CD14-positive monocyte (primary cell): ENCODE measurements around the gene CCDC85C. TPM values are rescaled to one million over a fixed set of nuclear protein-coding genes. Genes with fewer than 3 reads are reported as not detected.

Experiments used
- DNase-seq, 3 donors: peaks; one replicate each; pipeline ENCODE4 v3.0.0-alpha.2; 2011 to 2022
- H2AFZ ChIP-seq: 2 replicates; pipeline ENCODE4 v1.6.0; 2012; ENCODE audit warnings: mild to moderate bottlenecking, low read depth, low read length, inconsistent platforms; ENCODE audit not compliant: insufficient read depth, poor library complexity, severe bottlenecking
- H3K27ac ChIP-seq, 2 donors: 1 replicate in 1 of 2; 2 replicates in 1 of 2; pipeline ENCODE4 v1.5.1; 2012 to 2013; ENCODE audit warnings: low read length in 2 of 2, control low read depth in 1 of 2, inconsistent platforms in 1 of 2, low read depth in 1 of 2, mild to moderate bottlenecking in 1 of 2
- H3K27me3 ChIP-seq, 2 donors: one replicate each; pipeline versions ENCODE4 v1.6.0 to v1.6.1; 2011 to 2013; ENCODE audit warnings: low read length in 2 of 2; ENCODE audit not compliant: control insufficient read depth in 2 of 2, insufficient read depth in 2 of 2
- H3K36me3 ChIP-seq, 2 donors: replicated peaks in 1 of 2; 1 replicate in 1 of 2; 2 replicates in 1 of 2; pipeline versions ENCODE4 v1.5.1 to v1.6.1; 2012 to 2013; ENCODE audit warnings: low read length in 2 of 2, control low read depth in 1 of 2, inconsistent platforms in 1 of 2, mild to moderate bottlenecking in 1 of 2; ENCODE audit not compliant: insufficient read depth in 2 of 2, control insufficient read depth in 1 of 2
- H3K4me1 ChIP-seq, 2 donors: 1 replicate in 1 of 2; 2 replicates in 1 of 2; pipeline versions ENCODE4 v1.5.1 to v1.6.1; 2012 to 2013; ENCODE audit warnings: low read length in 2 of 2, control low read depth in 1 of 2, inconsistent platforms in 1 of 2, mild to moderate bottlenecking in 1 of 2, moderate library complexity in 1 of 2; ENCODE audit not compliant: insufficient read depth in 2 of 2, control insufficient read depth in 1 of 2
- H3K4me2 ChIP-seq: replicated peaks from 2 replicates; pipeline ENCODE3; 2012; ENCODE audit warnings: low read length, moderate library complexity, mild to moderate bottlenecking; ENCODE audit not compliant: poor library complexity, severe bottlenecking; ENCODE audit errors: extremely low read depth
- H3K4me3 ChIP-seq, 3 experiments: fragments of 200-600 bp in 1 of 3; sonication (generic) in 1 of 3; replicated peaks in 1 of 3; 1 replicate in 2 of 3; 2 replicates in 1 of 3; pipeline ENCODE4 v1.5.1; 2011 to 2013; ENCODE audit warnings: low read length in 3 of 3, mild to moderate bottlenecking in 3 of 3, control low read depth in 2 of 3, low read depth in 2 of 3, inconsistent platforms in 1 of 3, moderate library complexity in 1 of 3
- H3K79me2 ChIP-seq: 2 replicates; pipeline ENCODE4 v1.6.0; 2012; ENCODE audit warnings: mild to moderate bottlenecking, control low read depth, inconsistent platforms, low read length, moderate library complexity; ENCODE audit not compliant: insufficient read depth
- H3K9ac ChIP-seq: 2 replicates; pipeline ENCODE4 v1.6.0; 2017; ENCODE audit warnings: low read length, mild to moderate bottlenecking; ENCODE audit not compliant: insufficient read depth, poor library complexity, severe bottlenecking
- H3K9me3 ChIP-seq, 2 donors: replicated peaks in 1 of 2; 1 replicate in 1 of 2; 2 replicates in 1 of 2; pipeline versions ENCODE4 v1.5.1 to v1.6.1; 2012 to 2013; ENCODE audit warnings: low read length in 2 of 2, control low read depth in 1 of 2; ENCODE audit not compliant: control insufficient read depth in 1 of 2, insufficient read depth in 1 of 2
- H4K20me1 ChIP-seq: 2 replicates; pipeline ENCODE4 v1.6.0; 2012; ENCODE audit warnings: mild to moderate bottlenecking, low read length, control low read depth, moderate library complexity; ENCODE audit not compliant: insufficient read depth
- H3K27ac Mint-ChIP-seq, 7 donors: one replicate each; pipeline ENCODE4 v1.8.0; 2020; ENCODE audit warnings: mild to moderate bottlenecking in 7 of 7, mixed read lengths in 7 of 7, moderate library complexity in 6 of 7, inconsistent platforms in 2 of 7
- H3K27me3 Mint-ChIP-seq, 3 donors: one replicate each; pipeline ENCODE4 v1.8.0; 2021 to 2022; ENCODE audit warnings: low read depth in 3 of 3, mild to moderate bottlenecking in 3 of 3, mixed read lengths in 3 of 3, moderate library complexity in 3 of 3, inconsistent platforms in 1 of 3
- H3K36me3 Mint-ChIP-seq, 2 donors: one replicate each; pipeline ENCODE4 v1.8.0; 2020; ENCODE audit warnings: mixed read lengths in 2 of 2, inconsistent platforms in 1 of 2, mild to moderate bottlenecking in 1 of 2
- H3K4me1 Mint-ChIP-seq: one replicate; pipeline ENCODE4 v1.8.0; 2020; ENCODE audit warnings: mild to moderate bottlenecking, mixed read lengths
- H3K4me3 Mint-ChIP-seq, 2 donors: one replicate each; pipeline ENCODE4 v1.8.0; 2020; ENCODE audit warnings: mild to moderate bottlenecking in 2 of 2, mixed read lengths in 2 of 2, moderate library complexity in 1 of 2
- H3K9me3 Mint-ChIP-seq, 7 donors: one replicate each; pipeline ENCODE4 v1.8.0; 2020 to 2022; ENCODE audit warnings: mixed read lengths in 7 of 7, mild to moderate bottlenecking in 6 of 7, moderate library complexity in 6 of 7, inconsistent platforms in 2 of 7
- WGBS: methylation state at CpG from one replicate; pipeline ENCODE4 v1.1.5; 2013; ENCODE audit warnings: missing lambda C conversion rate; ENCODE audit not compliant: insufficient coverage; 5-methylcytosine and 5-hydroxymethylcytosine counted together
- intact Hi-C, 2 donors: fragments of 100-400 bp; cut with micrococcal nuclease; formaldehyde crosslinking; loops; one replicate each; pipeline versions ENCODE4 v1.15.0 to v1.15.1; 2023
- polyA plus RNA-seq, 3 donors: library from polyadenylated mRNA; depleted of rRNA in 1 of 3; unstranded in 2 of 3; stranded (reverse) in 1 of 3; fragments of 300-500 nt in 2 of 3; fragments of >200 nt in 1 of 3; fragmentation: Illumina TruSeq in 2 of 3; gene quantifications; 1 replicate in 2 of 3; 2 replicates in 1 of 3; pipeline ENCODE4 v1.2.3, GENCODE V29; 2012 to 2021
- small RNA-seq: library from RNA; depleted of rRNA; stranded (forward); fragments of <200 nt; gene quantifications from one replicate; pipeline ENCODE3, GENCODE V24; 2012; ENCODE audit warnings: low read depth; ENCODE audit not compliant: insufficient read length
- TF ChIP-seq, protein P1 (sequence below): fragments of 200-600 bp; IDR thresholded peaks from one replicate; pipeline ENCODE4 v1.8.0; 2022; ENCODE audit warnings: antibody characterized with exemption, mild to moderate bottlenecking

The CCDC85C gene
- polyA plus RNA-seq, 3 donors = under 0.01 to 0.03 TPM; not detected in 1

DNA sequence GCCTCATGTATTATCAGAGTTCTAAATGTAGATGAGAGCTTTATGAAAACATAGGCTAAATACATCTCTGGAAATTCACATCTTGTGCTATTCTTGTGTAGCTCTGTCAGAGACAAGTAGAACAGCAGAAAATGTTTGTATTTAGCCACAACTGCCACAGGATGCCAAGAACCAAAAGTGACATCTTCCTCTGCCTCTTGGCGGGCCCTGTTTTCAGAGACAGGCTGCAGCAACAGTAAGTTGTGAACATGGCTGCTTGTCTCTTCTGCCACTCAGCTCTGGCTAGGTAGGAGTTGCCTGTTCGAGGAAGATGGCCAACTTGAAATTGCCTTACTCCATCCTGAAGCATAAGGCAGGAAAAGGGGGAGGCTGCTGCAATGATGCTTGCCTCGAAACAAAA, 153.7 kb downstream of the CCDC85C start:
- no peaks in the 10 kb centered on the region for H3K9me3 Mint-ChIP-seq
- H3K79me2 ChIP-seq = peaks cover 3% of the 10 kb centered on the region
- no peak overlapping the region for H2AFZ ChIP-seq
- H3K4me2 ChIP-seq = no peak overlapping the region
- no peaks in the 10 kb centered on the region for H3K4me1 ChIP-seq
- no peak for DNase-seq
- no peak overlapping the region for H3K4me3 Mint-ChIP-seq
- intact Hi-C loops = no loop called here
- H3K27ac Mint-ChIP-seq = no peak overlapping the region
- H3K27me3 ChIP-seq = no peaks in the 10 kb centered on the region
- H3K27ac ChIP-seq = no peak overlapping the region
- peaks cover 75 to 90% of the 10 kb centered on the region in 2 donors for H3K36me3 Mint-ChIP-seq
- TF ChIP-seq, protein P1, sequence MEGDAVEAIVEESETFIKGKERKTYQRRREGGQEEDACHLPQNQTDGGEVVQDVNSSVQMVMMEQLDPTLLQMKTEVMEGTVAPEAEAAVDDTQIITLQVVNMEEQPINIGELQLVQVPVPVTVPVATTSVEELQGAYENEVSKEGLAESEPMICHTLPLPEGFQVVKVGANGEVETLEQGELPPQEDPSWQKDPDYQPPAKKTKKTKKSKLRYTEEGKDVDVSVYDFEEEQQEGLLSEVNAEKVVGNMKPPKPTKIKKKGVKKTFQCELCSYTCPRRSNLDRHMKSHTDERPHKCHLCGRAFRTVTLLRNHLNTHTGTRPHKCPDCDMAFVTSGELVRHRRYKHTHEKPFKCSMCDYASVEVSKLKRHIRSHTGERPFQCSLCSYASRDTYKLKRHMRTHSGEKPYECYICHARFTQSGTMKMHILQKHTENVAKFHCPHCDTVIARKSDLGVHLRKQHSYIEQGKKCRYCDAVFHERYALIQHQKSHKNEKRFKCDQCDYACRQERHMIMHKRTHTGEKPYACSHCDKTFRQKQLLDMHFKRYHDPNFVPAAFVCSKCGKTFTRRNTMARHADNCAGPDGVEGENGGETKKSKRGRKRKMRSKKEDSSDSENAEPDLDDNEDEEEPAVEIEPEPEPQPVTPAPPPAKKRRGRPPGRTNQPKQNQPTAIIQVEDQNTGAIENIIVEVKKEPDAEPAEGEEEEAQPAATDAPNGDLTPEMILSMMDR = no peak
- no peaks in the 10 kb centered on the region for H3K9me3 ChIP-seq
- peaks cover 4% of the 10 kb centered on the region for H4K20me1 ChIP-seq
- H3K4me1 Mint-ChIP-seq = no peaks in the 10 kb centered on the region
- peaks cover 82 to 100% of the 10 kb centered on the region in 2 donors for H3K36me3 ChIP-seq
- 100% methylated on average over 2 of the region's 3 CpGs for WGBS
- H3K27me3 Mint-ChIP-seq = no peaks in the 10 kb centered on the region
- no peak overlapping the region for H3K4me3 ChIP-seq
- no peak overlapping the region for H3K9ac ChIP-seq

Small RNA genes lying within 50 kb of the gene (small RNA-seq; reads per million reads assigned to genes)
- gene RF00019 = not detected

Other genes with a start within 250 kb of the CCDC85C start
- 10 to 100 TPM; 22.9 to 39.5 (median 38.7) TPM for gene SETD3, start 123.3 kb downstream of the CCDC85C start, polyA plus RNA-seq
- gene CCNK, start 122.8 kb downstream of the CCDC85C start, polyA plus RNA-seq = 10 to 100 TPM in 2 of 3 donors, 1 to 10 TPM in 1; 7.7 to 21.5 (median 14.7) TPM
- gene HHIPL1, start 40.9 kb upstream of the CCDC85C start, polyA plus RNA-seq = under 1 TPM in 1 of 3 donors, not detected in 2; 0.09 TPM
- not detected for gene CYP46A1, start 80.1 kb upstream of the CCDC85C start, polyA plus RNA-seq
- gene EML1, start 189.2 kb upstream of the CCDC85C start, polyA plus RNA-seq = not detected